ENCODE results near the gene KLHL40. TPM values are rescaled to one million over a fixed set of nuclear protein-coding genes. Genes with fewer than 3 reads are reported as not detected.

Gene KLHL40
- total RNA-seq, 1 donor from 2014 or later, result 0.57 TPM

- intact Hi-C loops (cut with DNase I), result no loop called here
- peak; percentile 70 for DNase-seq (ENCODE audit: low spot score)
Measured at GRCh38 chr3:42666577-42666998, 18.7 kb upstream of the KLHL40 start.

GRCh38 chr3:42667096-42667522, 18.2 kb upstream of the KLHL40 start:
- DNase-seq (ENCODE audit: low spot score), result peak; percentile 67
- intact Hi-C loops (cut with DNase I), result no loop called here

DNA sequence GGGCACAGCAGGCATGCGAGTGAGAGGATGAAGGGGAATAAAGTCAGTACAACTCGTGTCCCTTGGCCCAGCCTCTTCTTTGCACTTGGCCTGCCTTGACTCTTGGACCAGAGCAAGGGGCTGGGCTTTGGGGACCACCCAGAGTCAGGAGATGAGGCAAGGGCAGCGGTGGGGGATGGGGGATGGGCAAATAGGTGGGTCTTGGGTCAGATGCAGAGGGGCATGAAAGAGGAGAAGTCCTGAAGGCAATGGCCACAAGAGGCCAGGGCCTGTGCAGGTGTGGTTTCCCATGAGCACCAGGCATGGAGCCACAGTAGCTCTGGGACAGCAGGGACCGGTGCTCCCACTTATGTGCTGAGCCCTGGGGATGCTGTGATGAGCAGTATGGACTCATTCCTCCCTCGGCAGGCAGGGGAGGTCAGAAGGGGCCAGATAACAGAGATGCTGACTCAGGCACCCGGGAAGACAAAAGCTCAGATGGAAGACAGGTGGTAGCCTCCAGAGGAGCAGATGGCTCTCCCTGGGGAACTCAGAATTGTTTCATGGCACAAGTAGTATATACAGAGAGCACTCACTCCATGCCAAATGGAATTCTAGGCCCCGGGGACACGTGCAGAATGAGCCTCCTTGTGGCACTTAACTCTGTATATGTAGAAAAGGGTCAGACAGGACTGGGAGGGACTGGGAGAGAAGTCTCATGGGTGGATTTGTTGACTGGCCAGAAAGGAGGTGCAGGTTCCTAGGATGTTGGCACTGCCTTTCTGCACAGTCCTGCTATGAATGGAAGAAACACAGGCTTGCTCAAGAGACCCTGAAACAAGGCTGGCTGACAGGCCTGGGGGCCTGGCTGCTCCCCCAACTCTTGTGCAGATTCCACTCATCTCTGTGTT, 17.6 kb upstream of the KLHL40 start:
- DNase-seq (ENCODE audit: low spot score), result peak; percentile 59
- intact Hi-C loops (cut with DNase I), result no loop called here

DNA sequence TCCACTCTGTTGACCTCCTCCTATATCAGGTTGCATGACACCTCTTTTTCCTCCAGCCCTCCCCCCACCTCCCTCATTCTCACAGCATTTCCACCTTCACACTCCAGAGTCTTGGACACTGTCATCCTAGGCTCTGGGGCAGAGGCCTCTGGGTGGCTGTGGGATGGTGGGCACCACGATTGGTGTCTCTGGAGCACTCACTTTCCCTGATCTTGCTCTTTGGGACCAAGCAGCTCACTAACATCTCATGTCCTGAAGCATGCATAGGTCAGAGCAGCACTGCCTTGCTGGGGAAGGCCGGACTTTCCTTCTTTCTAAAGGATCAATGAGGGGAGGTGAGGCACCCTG, 16.9 kb upstream of the KLHL40 start:
- intact Hi-C loops (cut with DNase I), result no loop called here
- DNase-seq (ENCODE audit: low spot score), result peak; percentile 66

DNA sequence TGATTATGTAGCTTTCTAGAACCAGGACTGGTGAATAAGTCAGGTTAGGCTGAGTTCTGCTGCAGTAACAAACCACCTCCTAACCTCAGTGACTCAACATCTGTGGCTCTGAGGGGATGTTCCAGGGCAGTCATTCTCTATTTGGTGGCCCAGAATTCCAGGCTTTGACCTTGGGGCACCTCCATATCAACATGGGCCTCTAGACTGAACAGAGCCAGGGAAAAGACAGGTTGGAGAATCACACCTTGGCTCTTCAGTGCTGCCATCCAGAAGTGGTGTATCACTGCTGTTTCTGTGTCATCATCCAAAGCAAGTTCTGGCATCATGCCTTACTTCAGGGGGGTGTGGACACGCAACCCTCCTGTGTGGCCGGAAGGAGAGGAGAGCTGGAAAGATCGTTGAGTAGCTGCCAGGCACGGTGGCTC, 16.5 kb upstream of the KLHL40 start:
- peak; percentile 64 for DNase-seq (ENCODE audit: low spot score)
- intact Hi-C loops (cut with DNase I), result no loop called here

- DNase-seq (ENCODE audit: low spot score), result peak; percentile 41
- intact Hi-C loops (cut with DNase I), result no loop called here
Measured at GRCh38 chr3:42670051-42670576, 15.2 kb upstream of the KLHL40 start.

DNA sequence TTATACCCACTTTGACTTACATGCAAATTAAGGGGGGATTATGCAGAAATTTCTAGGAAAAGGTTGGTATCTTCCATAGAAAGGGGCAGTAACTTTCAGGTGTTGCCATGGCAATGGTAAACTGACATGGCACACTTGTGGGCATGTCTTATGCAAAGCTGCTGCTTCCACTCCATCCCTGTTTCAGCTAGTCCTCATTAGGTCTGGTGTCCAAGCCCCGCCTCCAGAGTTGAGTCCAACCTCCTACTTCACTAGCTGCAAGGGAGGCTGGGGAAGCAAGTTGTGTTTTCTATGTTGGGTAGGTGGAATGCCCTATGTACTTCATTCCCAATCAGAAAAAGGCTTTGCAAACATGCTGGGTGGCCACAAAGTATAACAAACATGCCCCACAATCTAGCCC, 14.7 kb upstream of the KLHL40 start:
- peak; percentile 31 for DNase-seq (ENCODE audit: low spot score)
- intact Hi-C loops (cut with DNase I), result no loop called here

DNA sequence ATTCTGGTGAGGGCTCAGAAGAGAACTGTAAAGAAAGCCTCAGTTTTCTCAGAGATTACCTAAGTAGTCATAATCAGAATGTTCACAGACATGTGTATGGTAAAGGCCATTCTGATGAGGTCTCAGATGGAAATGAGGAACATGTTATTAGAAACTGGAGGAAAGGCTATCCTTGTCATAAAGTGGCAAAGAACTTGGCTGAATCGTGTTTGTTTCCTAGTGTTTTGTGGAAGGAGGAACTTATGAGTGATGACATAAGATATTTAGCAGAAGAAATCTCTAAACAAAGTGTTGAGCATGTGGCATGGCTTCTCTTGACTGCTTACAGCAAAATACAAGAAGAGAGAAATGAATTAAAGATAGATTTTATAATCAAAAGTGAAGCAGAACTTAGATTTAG, 12.8 kb upstream of the KLHL40 start:
- intact Hi-C loops (cut with DNase I), result no loop called here

DNA sequence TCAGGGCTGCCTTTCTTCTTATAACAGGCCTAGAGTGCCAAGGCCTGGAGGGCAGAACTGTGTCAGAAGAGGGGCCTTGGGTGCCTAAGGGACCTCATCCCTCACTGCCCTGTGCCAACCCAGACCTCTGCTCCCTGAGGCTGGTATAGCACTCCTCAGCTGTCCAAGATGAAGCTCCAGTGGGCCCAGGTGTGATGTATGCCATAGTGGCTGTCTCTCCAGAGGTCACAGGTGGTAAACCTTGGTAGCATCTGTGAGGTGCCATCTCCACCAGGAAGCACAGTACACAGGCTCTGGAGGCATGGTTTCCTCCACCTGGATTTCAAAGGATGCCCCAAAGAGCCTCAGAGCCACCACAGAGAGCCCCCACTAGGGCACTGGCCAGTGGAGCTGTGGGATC, 12.3 kb upstream of the KLHL40 start:
- peak; percentile 38 for DNase-seq (ENCODE audit: low spot score)
- intact Hi-C loops (cut with DNase I), result no loop called here

More for the DNA sequence above, 12.8 kb upstream of the KLHL40 start:
- no peak for DNase-seq (ENCODE audit: low spot score)

DNA sequence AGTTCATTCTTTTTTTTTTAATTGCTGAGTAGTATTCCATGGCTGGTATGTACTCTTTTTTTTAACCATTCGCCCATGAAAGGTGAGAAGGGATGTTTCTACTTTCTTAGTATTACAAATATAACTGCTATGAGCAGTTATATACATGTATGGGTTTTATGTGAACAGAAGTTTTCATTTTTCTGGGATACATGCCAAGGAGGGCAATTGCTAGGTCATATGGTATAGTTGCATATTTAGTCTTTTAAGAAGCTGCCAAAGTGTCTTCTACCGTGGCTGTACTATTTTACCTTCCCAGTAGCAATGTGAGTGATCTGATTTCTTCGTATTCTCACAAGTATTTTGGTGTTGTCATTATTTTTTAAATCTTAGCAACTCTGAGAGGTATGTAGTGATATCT, 11.2 kb upstream of the KLHL40 start:
- no peak for DNase-seq (ENCODE audit: low spot score)
- intact Hi-C loops (cut with DNase I), result no loop called here

GRCh38 chr3:42675909-42676308, 9.4 kb upstream of the KLHL40 start:
- intact Hi-C loops (cut with DNase I), result no loop called here

GRCh38 chr3:42678447-42678846, 6.9 kb upstream of the KLHL40 start:
- DNase-seq (ENCODE audit: low spot score), result peak; percentile 46
- intact Hi-C loops (cut with DNase I), result no loop called here

More at GRCh38 chr3:42675909-42676308, 9.4 kb upstream of the KLHL40 start:
- no peak for DNase-seq (ENCODE audit: low spot score)

GRCh38 chr3:42680271-42680670, 5.1 kb upstream of the KLHL40 start:
- intact Hi-C loops (cut with DNase I), result no loop called here

DNA sequence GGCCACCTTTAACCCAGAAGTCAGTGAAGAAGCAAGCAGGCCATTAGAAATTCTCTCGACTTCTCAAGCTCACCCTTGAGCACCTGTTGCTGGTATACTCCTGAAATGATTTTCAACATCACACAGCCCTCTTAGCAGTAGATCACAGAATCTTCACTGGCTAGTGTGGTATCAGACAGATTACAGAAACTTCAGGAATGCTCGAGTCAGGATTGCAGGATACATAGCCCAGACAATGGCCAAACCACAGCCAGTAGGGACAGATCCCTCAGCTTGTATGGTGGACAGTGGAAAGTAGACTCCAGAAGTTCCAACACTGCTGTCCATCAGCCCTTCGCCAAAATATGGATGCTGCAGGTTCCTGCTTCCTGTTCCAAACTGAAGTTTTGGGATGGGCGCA, 4.5 kb upstream of the KLHL40 start:
- DNase-seq (ENCODE audit: low spot score), result no peak
- intact Hi-C loops (cut with DNase I), result no loop called here

More at GRCh38 chr3:42680271-42680670, 5.1 kb upstream of the KLHL40 start:
- DNase-seq (ENCODE audit: low spot score), result peak; percentile 36

- DNase-seq (ENCODE audit: low spot score), result peak; percentile 47
Measured at GRCh38 chr3:42681361-42682038, 3.8 kb upstream of the KLHL40 start.

DNA sequence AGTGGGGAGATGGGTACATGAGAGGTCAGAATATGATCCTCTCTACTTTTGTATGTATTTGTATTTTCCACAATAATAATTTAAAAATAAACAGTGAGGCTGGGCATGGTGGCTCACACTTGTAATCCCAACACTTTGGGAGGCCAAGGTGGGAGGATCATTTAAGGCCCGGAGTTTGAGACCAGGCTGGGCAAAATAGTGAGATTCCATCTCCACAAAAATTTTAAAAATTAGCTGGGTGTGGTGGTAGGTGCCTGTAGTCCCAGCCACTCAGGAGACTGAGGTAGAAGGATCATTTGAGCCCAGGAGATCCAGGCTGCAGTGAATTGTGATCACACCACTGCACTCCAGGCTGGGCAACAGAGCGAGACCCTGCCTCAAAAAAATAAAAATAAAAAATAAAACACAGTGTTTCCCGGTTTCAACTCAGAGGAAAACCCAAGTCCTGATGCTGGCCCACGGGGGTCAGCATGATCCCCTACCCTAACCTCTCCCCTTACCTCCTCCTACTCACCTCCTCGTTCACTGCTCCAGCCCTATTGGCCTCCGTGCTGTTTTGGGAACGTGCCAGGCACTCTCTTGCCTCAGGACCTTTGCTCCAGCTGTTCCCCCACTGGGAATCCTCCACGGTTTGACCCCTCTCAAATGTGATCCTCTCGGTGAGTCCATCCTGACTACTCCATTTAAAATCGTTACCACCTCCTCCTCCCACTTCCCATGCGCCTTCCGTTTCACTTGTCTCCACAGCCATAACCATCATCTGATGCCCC, 2.9 kb upstream of the KLHL40 start:
- DNase-seq (ENCODE audit: low spot score), result peak; percentile 24
- intact Hi-C loops (cut with DNase I), result loop anchor here (2.0 kb wide), 1 partner anchor 28 kb away; no protein-coding TSS in a partner anchor

More at GRCh38 chr3:42681361-42682038, 3.8 kb upstream of the KLHL40 start:
- intact Hi-C loops (cut with DNase I), result loop anchor here (2.0 kb wide), 1 partner anchor 27 kb away; no protein-coding TSS in a partner anchor

- intact Hi-C loops (cut with DNase I), result loop anchor here (1.0 to 2.0 kb wide), 3 partner anchors 17 to 56 kb away; no protein-coding TSS in a partner anchor
- peak; percentile 81 for DNase-seq (ENCODE audit: low spot score)
Measured at GRCh38 chr3:42683875-42684598, 1.3 kb upstream of the KLHL40 start.

- intact Hi-C loops (cut with DNase I), result loop anchor here (1.0 to 2.0 kb wide), 2 partner anchors 16 to 56 kb away; no protein-coding TSS in a partner anchor
Measured at GRCh38 chr3:42684632-42685362, 540 bp upstream of the KLHL40 start.

More at GRCh38 chr3:42684632-42685362, 540 bp upstream of the KLHL40 start:
- peak; percentile 66 for DNase-seq (ENCODE audit: low spot score)

All from cardiac septum (tissue), 1 donor.